GM12878 (cell line): ENCODE data around the gene OGFR.

ENCODE experiments used
- BACH1 ChIP-seq: fragments of 450-650 bp; IDR thresholded peaks from 2 replicates; pipeline ENCODE4 v1.6.1; 2017; ENCODE audit warnings: mild to moderate bottlenecking, borderline replicate concordance
- DPF2 ChIP-seq: fragments of 450-650 bp; IDR thresholded peaks from 2 replicates; pipeline ENCODE4 v1.6.1; 2017; ENCODE audit warnings: mild to moderate bottlenecking
- EGR1 ChIP-seq, 2 experiments: IDR thresholded peaks; 1 replicate in 1 of 2; 2 replicates in 1 of 2; pipeline ENCODE4 v1.6.1; 2011 to 2012; ENCODE audit warnings: low read depth in 2 of 2, low read length in 2 of 2, borderline replicate concordance in 1 of 2, mild to moderate bottlenecking in 1 of 2, moderate library complexity in 1 of 2
- EP300 ChIP-seq, 2 experiments: fragments of 150-350 bp in 1 of 2; IDR thresholded peaks; 2 replicates each; pipeline ENCODE4 v1.6.1; 2011 to 2012; ENCODE audit warnings: low read depth in 2 of 2, low read length in 2 of 2, borderline replicate concordance in 1 of 2, improper control_type of control experiment in 1 of 2, inconsistent platforms in 1 of 2; ENCODE audit not compliant: control insufficient read depth in 1 of 2
- ESRRA ChIP-seq: IDR thresholded peaks from 2 replicates; pipeline ENCODE4 v1.6.1; 2012; ENCODE audit warnings: mild to moderate bottlenecking, low read length, improper control_type of control experiment
- KDM1A ChIP-seq: fragments of 200-600 bp; sonication (generic); IDR thresholded peaks from 2 replicates; pipeline ENCODE4 v1.6.1; 2016; ENCODE audit warnings: borderline replicate concordance
- POLR2A ChIP-seq: IDR thresholded peaks from 2 replicates; pipeline ENCODE4 v1.6.1; 2011; ENCODE audit warnings: low read depth, mild to moderate bottlenecking, low read length
- POLR2AphosphoS5 ChIP-seq: IDR thresholded peaks from 2 replicates; pipeline ENCODE4 v1.6.1; 2011; ENCODE audit warnings: mild to moderate bottlenecking, low read length, inconsistent platforms
- TF ChIP-seq, protein P1 (sequence below), 3 experiments: IDR thresholded peaks in 2 of 3; conservative IDR thresholded peaks in 1 of 3; 2 replicates each; pipeline ENCODE4 v1.5.1; 2011; ENCODE audit warnings: low read depth in 3 of 3, low read length in 3 of 3, mild to moderate bottlenecking in 3 of 3, control low read depth in 2 of 3, moderate library complexity in 2 of 3, inconsistent platforms in 1 of 3, mixed read lengths in 1 of 3; ENCODE audit not compliant: control insufficient read depth in 2 of 3, insufficient read depth in 1 of 3; ENCODE audit errors: extremely low read depth in 1 of 3
- TF ChIP-seq, protein P2 (sequence below): fragments of 450-650 bp; IDR thresholded peaks from 2 replicates; pipeline ENCODE4 v1.6.1; 2016; ENCODE audit warnings: mild to moderate bottlenecking
- TF ChIP-seq, protein P3 (sequence below): IDR thresholded peaks from 2 replicates; pipeline ENCODE4 v1.6.1; 2012; ENCODE audit warnings: low read depth, low read length, improper control_type of control experiment
- TF ChIP-seq, protein P4 (sequence below): IDR thresholded peaks from 2 replicates; pipeline ENCODE4 v1.6.1; 2012; ENCODE audit warnings: low read depth, low read length, improper control_type of control experiment
- TF ChIP-seq, protein P5 (sequence below): IDR thresholded peaks from 2 replicates; pipeline ENCODE4 v1.6.1; 2012; ENCODE audit warnings: mild to moderate bottlenecking, low read depth, low read length

DNA sequence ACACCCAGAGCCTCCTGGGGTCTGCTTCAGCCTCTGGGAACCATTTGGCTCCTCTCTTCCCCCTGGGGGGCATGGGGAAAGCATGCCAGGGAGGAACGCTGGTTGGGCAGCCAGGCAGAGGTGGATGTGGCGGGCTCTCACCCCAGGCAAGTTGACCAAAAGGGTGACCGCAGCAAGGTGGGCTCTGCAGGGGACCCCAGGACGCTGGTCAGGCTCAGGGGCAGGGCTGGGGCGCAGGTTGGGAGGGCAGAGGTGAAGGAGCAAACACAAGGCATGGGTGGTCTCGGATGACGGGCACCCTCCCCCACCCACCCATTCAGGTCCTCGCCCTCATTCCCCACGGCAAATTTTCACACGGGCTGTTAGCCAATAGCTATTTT, 38.6 kb upstream of the OGFR start:
- TF ChIP-seq POLR2AphosphoS5 (no peak), BACH1 (no peak), DPF2 (no peak), ESRRA (no peak), EGR1 (IDR thresholded peaks at IDR 0.05; ENCODE audit: borderline replicate concordance in 1 of 2, low read depth in 2 of 2, low read length in 2 of 2) (no peak), EP300 (IDR thresholded peaks at IDR 0.05; ENCODE audit: borderline replicate concordance in 1 of 2, control insufficient read depth in 1 of 2, low read depth in 2 of 2, low read length in 2 of 2) (no peak), KDM1A (no peak), POLR2A (no peak)
- TF ChIP-seq, protein P1, sequence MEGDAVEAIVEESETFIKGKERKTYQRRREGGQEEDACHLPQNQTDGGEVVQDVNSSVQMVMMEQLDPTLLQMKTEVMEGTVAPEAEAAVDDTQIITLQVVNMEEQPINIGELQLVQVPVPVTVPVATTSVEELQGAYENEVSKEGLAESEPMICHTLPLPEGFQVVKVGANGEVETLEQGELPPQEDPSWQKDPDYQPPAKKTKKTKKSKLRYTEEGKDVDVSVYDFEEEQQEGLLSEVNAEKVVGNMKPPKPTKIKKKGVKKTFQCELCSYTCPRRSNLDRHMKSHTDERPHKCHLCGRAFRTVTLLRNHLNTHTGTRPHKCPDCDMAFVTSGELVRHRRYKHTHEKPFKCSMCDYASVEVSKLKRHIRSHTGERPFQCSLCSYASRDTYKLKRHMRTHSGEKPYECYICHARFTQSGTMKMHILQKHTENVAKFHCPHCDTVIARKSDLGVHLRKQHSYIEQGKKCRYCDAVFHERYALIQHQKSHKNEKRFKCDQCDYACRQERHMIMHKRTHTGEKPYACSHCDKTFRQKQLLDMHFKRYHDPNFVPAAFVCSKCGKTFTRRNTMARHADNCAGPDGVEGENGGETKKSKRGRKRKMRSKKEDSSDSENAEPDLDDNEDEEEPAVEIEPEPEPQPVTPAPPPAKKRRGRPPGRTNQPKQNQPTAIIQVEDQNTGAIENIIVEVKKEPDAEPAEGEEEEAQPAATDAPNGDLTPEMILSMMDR (IDR thresholded peaks at IDR 0.05 in 2 of 3, conservative IDR thresholded peaks at IDR 0.05 in 1 of 3; ENCODE audit: control insufficient read depth in 2 of 3, extremely low read depth in 1 of 3, insufficient read depth in 1 of 3, low read depth in 3 of 3, low read length in 3 of 3): no peak
- TF ChIP-seq, protein P2, sequence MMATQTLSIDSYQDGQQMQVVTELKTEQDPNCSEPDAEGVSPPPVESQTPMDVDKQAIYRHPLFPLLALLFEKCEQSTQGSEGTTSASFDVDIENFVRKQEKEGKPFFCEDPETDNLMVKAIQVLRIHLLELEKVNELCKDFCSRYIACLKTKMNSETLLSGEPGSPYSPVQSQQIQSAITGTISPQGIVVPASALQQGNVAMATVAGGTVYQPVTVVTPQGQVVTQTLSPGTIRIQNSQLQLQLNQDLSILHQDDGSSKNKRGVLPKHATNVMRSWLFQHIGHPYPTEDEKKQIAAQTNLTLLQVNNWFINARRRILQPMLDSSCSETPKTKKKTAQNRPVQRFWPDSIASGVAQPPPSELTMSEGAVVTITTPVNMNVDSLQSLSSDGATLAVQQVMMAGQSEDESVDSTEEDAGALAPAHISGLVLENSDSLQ: no peak
- TF ChIP-seq, protein P3, sequence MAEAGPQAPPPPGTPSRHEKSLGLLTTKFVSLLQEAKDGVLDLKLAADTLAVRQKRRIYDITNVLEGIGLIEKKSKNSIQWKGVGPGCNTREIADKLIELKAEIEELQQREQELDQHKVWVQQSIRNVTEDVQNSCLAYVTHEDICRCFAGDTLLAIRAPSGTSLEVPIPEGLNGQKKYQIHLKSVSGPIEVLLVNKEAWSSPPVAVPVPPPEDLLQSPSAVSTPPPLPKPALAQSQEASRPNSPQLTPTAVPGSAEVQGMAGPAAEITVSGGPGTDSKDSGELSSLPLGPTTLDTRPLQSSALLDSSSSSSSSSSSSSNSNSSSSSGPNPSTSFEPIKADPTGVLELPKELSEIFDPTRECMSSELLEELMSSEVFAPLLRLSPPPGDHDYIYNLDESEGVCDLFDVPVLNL: no peak
- TF ChIP-seq, protein P4, sequence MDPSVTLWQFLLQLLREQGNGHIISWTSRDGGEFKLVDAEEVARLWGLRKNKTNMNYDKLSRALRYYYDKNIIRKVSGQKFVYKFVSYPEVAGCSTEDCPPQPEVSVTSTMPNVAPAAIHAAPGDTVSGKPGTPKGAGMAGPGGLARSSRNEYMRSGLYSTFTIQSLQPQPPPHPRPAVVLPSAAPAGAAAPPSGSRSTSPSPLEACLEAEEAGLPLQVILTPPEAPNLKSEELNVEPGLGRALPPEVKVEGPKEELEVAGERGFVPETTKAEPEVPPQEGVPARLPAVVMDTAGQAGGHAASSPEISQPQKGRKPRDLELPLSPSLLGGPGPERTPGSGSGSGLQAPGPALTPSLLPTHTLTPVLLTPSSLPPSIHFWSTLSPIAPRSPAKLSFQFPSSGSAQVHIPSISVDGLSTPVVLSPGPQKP: no peak
- TF ChIP-seq, protein P5, sequence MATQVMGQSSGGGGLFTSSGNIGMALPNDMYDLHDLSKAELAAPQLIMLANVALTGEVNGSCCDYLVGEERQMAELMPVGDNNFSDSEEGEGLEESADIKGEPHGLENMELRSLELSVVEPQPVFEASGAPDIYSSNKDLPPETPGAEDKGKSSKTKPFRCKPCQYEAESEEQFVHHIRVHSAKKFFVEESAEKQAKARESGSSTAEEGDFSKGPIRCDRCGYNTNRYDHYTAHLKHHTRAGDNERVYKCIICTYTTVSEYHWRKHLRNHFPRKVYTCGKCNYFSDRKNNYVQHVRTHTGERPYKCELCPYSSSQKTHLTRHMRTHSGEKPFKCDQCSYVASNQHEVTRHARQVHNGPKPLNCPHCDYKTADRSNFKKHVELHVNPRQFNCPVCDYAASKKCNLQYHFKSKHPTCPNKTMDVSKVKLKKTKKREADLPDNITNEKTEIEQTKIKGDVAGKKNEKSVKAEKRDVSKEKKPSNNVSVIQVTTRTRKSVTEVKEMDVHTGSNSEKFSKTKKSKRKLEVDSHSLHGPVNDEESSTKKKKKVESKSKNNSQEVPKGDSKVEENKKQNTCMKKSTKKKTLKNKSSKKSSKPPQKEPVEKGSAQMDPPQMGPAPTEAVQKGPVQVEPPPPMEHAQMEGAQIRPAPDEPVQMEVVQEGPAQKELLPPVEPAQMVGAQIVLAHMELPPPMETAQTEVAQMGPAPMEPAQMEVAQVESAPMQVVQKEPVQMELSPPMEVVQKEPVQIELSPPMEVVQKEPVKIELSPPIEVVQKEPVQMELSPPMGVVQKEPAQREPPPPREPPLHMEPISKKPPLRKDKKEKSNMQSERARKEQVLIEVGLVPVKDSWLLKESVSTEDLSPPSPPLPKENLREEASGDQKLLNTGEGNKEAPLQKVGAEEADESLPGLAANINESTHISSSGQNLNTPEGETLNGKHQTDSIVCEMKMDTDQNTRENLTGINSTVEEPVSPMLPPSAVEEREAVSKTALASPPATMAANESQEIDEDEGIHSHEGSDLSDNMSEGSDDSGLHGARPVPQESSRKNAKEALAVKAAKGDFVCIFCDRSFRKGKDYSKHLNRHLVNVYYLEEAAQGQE: no peak
